ENCODE data around the gene MATN3.

MATN3 gene

GRCh38 chr2:20001361-20001863, 11.1 kb downstream of the MATN3 start:
- DNase-seq (ENCODE audit: low read depth) = no peak

- DNase-seq (ENCODE audit: low read depth) = no peak
These were observed 18.7 kb downstream of the MATN3 start for GRCh38 chr2:19993731-19994130.

DNA sequence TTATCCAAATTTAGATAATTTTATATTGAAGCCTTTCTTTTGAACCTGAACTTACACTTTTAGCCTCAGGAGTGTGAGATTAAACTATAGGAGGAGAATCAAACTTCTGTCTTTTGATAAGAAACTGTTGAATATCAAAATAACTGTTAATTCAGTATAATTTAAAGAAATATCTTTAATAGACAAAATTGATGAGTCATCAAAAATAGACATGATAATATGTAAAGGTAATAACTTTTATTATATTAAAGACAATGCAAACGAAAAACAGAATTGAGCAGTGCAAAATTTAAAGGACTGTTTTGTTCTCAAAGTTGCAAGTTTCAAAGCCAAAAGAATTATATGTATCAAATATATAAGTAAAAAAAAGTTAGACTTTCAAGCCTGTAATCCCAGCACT, 20.6 kb downstream of the MATN3 start:
- DNase-seq (ENCODE audit: low read depth) = no peak

DNA sequence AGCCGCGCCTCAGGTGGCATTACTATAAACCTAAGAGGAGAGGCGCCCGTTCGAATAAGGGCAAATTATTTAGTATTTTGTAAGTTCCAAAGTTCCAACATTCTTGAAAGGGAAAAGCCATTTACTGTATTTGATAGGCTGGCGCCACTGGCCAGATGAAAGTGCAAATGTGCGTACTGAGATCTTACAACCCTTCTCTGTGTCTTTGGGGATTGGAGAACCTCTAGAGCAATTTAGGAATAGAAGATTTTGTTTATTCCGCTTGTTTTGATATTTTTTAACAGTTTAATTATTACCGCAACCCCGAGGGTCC, 22.1 kb downstream of the MATN3 start:
- no peak for DNase-seq (ENCODE audit: low read depth)

GRCh38 chr2:19989667-19990415, 22.6 kb downstream of the MATN3 start, which contains the start of gene WDR35:
TSS of gene WDR35 (minus strand) at chr2:19990105. CDS start at chr2:19990015, 90 bp downstream.
- peak; percentile 84 for DNase-seq (ENCODE audit: low read depth)

DNA sequence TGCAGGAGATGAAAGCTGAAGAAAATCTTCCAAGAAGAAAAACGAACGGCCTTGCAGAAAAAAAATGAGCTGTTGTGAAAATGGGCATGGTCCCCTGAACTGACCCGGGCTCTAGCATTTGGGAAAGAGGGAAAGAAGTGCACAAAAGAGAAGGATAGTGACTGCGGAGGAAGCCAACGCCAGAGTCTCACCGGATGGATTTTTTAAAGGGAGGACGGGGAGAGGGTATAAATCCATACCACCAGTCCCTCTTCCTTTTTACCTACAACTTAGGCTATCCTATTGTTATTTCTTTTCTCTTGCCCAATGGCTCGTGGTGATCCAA, 23.2 kb downstream of the MATN3 start:
- DNase-seq (ENCODE audit: low read depth) = no peak

- DNase-seq (ENCODE audit: low read depth) = no peak
These were observed 23.9 kb downstream of the MATN3 start for GRCh38 chr2:19988600-19988999.

- no peak for DNase-seq (ENCODE audit: low read depth)
These were observed 24.5 kb downstream of the MATN3 start for GRCh38 chr2:19987936-19988335.

GRCh38 chr2:19982268-19982667, 30.2 kb downstream of the MATN3 start:
- DNase-seq (ENCODE audit: low read depth) = no peak

DNA sequence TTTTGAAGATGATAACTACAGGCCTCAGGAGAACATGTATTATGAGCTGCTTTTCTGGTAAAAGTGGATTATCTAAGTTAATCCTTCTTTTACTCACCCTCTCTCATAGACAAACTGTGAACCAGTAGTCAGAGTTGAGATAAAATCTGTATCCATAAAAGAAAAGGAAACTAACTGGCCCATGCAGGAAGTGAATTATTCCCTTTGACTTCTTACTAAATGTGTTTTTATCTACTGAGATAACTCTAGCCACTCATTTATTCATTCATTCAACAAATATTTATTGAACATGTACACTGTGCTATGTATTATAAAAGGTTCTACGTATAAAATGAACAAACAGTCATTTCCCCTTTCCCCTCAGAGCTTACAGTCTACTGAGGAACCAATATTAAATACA, 32.5 kb downstream of the MATN3 start:
- no peak for DNase-seq (ENCODE audit: low read depth)

DNA sequence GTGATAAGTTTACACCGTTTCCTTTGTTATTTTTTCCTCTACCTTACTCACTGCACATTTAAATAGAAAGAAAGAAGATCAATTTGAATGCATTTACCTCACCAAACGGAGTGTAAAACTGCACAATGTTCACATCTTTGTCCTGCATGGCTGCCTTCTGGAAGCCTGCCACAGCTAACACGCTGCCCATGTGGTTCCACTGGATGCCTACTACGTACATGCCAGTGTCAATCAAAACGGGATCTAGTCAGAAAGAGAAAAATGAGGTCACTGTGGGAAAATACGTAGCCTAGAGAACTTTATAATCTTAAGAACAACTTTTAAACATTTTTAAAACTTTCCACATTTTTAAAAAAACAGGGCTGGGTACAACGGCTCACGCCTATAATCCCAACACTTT, 39.0 kb downstream of the MATN3 start:
- no peak for DNase-seq (ENCODE audit: low read depth)

GRCh38 chr2:19971691-19972090, 40.8 kb downstream of the MATN3 start:
- no peak for DNase-seq (ENCODE audit: low read depth)

DNA sequence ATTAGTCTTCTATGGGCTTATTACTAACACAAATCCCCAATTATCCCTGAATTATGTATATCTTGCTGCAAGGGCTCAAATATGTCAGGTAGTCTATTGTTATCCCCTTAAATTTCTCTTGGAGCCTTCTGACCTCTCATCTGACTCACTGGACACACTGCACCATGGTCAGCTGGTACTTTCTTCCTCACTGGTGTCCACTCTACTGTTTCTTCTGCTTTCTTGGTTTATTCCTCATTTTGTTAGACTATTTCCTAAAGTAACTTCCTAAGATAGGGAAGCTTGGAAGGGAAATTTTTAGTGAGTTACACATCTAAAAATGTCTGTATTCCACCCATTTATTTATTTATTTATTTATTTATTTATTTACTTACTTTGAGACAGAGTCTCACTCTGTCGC, 49.1 kb downstream of the MATN3 start:
- no peak for DNase-seq (ENCODE audit: low read depth)

DNA sequence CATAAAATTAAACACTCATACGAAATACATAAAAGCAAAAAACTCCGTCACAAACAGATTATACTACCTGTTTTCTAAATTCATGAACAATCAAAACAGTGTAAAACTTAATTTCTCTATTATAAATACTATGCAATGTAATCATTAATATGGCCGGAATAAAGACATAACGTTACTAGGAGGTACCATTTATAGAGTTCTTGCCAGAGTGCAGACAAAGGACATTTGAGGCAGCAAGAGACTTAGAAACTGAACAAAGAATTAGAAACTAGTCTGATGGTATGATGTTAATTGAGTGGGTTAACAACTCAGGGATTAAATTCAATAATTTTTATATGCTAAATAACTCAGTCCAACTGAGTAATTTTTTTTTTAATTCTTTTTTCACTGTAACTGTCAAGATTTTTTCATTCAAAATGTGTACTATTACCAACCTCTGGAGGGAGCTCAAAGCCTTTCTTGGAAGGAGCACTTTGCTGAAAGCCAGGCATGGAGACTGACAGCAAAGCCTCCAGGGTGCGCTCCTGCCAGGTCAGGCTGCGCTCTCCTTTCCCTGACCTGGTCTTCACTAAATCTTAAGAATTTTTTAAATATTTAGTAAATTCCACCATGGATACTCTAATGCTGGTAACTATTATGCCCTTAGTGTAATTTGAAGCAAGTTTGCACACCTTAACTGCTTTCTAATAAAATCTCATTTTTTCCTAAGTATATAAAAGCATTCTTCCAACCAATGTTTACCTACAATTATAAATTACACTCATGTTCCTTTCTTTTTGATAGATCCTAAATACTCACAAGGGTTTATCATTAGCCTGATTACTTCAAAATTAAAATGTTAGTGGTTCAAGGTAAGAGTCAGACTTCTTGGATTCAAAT, 56.7 kb downstream of the MATN3 start:
- DNase-seq (ENCODE audit: low read depth) = peak; percentile 19

DNA sequence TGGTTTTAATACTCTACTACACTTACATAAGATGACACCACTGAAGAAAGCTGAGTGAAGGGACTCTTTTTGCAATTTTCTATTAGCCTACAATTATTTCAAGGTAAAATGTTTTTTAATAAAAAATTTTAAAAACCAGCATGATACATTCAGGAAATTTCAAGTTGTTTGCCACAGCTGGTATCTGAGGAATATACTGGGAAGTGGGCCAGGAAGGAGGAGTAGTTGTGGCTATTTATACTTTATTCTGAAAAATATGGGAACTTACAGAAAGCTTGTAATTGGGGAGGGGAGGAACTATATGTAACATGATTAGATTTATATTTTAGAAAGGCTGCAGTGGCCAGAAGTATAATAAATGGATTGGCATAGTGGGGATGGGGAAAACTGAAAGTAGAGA, 63.4 kb downstream of the MATN3 start:
- DNase-seq (ENCODE audit: low read depth) = no peak

- DNase-seq (ENCODE audit: low read depth) = no peak
These were observed 65.1 kb downstream of the MATN3 start for GRCh38 chr2:19947184-19947940.

GRCh38 chr2:19944205-19944845, 68.1 kb downstream of the MATN3 start:
- no peak for DNase-seq (ENCODE audit: low read depth)

DNA sequence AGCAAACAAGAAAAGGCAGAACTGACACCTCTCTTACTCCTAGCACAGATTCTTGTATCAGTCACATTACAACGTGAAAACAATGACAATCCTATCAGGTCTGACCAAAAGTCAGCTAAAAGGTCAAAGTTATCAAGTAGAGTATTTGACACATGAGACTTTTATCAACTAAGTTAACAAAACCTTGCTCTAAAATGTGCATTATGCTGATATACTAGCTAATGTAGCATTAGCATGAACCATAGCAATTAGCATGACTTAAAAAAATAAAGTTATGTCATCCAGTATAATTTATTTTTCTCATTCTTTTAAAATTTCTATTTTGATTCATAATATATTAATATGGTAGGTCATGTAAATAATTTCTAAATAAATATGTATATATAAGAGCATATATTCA, 69.3 kb downstream of the MATN3 start:
- DNase-seq (ENCODE audit: low read depth) = no peak

DNA sequence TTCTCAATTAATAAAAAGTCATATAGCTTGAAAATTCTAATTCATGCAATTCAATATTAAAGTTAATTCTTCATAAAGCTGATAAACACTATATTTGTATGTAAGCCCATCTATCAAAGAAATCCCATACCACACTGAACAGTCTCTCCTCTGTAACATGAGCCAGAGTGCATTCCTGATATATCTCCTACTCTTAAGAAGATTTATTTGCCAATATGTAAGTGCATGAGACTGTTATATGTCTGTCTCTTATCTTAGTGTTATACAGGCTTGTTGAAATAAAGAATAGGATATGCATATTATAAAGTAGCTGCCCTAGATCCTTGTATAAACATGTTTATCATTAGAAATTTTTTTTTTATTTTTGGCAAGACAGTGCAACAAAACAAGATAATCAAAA, 70.3 kb downstream of the MATN3 start:
- DNase-seq (ENCODE audit: low read depth) = no peak
